Ishikawa (cell line): Measurements from ENCODE around the gene FGF12.

Experiments
- CEBPB ChIP-seq: IDR thresholded peaks from 2 replicates; pipeline ENCODE4 v1.6.1; 2012
- CREB1 ChIP-seq: IDR thresholded peaks from 2 replicates; pipeline ENCODE4 v1.6.1; 2012; ENCODE audit warnings: low read depth
- EGR1 ChIP-seq: IDR thresholded peaks from 2 replicates; pipeline ENCODE4 v1.6.1; 2012
- EP300 ChIP-seq: IDR thresholded peaks from 2 replicates; pipeline ENCODE4 v1.6.1; 2012; ENCODE audit warnings: borderline replicate concordance
- FOXM1 ChIP-seq: IDR thresholded peaks from 2 replicates; pipeline ENCODE4 v1.6.1; 2012; ENCODE audit warnings: low read depth, borderline replicate concordance
- MAX ChIP-seq: IDR thresholded peaks from 2 replicates; pipeline ENCODE4 v1.6.1; 2012
- NFIC ChIP-seq: IDR thresholded peaks from 2 replicates; pipeline ENCODE4 v1.6.1; 2012
- RAD21 ChIP-seq: IDR thresholded peaks from 2 replicates; pipeline ENCODE4 v1.6.1; 2012; ENCODE audit warnings: low read depth
- REST ChIP-seq: IDR thresholded peaks from 2 replicates; pipeline ENCODE4 v1.6.1; 2012; ENCODE audit warnings: low read depth, mild to moderate bottlenecking
- TAF1 ChIP-seq: IDR thresholded peaks from 2 replicates; pipeline ENCODE4 v1.6.1; 2012; ENCODE audit warnings: low read depth, mild to moderate bottlenecking
- TCF12 ChIP-seq: IDR thresholded peaks from 2 replicates; pipeline ENCODE4 v1.6.1; 2012; ENCODE audit warnings: low read depth
- TEAD4 ChIP-seq: IDR thresholded peaks from 2 replicates; pipeline ENCODE4 v1.6.1; 2012
- YY1 ChIP-seq: IDR thresholded peaks from 2 replicates; pipeline ENCODE4 v1.6.1; 2012; ENCODE audit warnings: low read depth
- ZBTB7A ChIP-seq: IDR thresholded peaks from 2 replicates; pipeline ENCODE4 v1.6.1; 2012; ENCODE audit warnings: low read depth

GRCh38 chr3:192408647-192409200 lies 318.6 kb downstream of the FGF12 start:
- no peak for TF ChIP-seq REST
- no peak for TF ChIP-seq EP300
- TF ChIP-seq TAF1 = no peak
- no peak for TF ChIP-seq EGR1
- TF ChIP-seq MAX = no peak
- no peak for TF ChIP-seq CREB1
- TF ChIP-seq RAD21 = no peak
- no peak for TF ChIP-seq CEBPB
- TF ChIP-seq YY1 = no peak
- TF ChIP-seq NFIC = no peak
- TF ChIP-seq TEAD4 = no peak
- no peak for TF ChIP-seq FOXM1
- TF ChIP-seq TCF12 = no peak
- TF ChIP-seq ZBTB7A = no peak
